Measurements from ENCODE around the gene TBATA. TPM values are rescaled to one million over a fixed set of nuclear protein-coding genes. Genes with fewer than 3 reads are reported as not detected.

TBATA gene
- total RNA-seq, 1 experiment from 2014 or later = not detected

DNA sequence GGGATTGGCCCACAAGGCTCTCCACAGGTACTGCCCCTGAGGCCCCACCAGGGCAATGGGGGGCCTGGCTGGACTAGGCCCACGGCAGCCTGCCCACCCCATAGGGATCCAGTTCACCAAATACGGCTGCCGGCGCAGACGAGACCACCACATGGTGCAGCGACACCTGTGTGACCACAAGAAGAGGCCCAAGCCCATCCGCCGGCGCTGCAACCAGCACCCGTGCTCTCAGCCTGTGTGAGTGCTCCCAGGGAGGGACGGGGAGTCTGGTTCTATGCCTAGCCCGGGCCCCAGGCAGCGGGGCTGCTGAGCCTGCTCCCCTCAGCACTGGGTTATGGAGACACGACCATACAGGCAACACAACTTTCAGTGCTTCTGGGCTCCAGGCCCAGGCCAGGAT lies 33.2 kb downstream of the TBATA start (continued):
- TF ChIP-seq FOXK1 (CRISPR knock-in tag; IDR thresholded peaks at IDR 0.05) = no peak
- no peak for TF ChIP-seq JAZF1 (CRISPR knock-in tag; IDR thresholded peaks at IDR 0.05)

GRCh38 chr10:70751356-70751755 lies 33.8 kb downstream of the TBATA start:
- ATAC-seq = no peak
- POLR2A ChIA-PET = no interaction called here
- no peaks in the 10 kb centered on the region for H3K9me3 Mint-ChIP-seq
- no peak overlapping the region for H3K27ac Mint-ChIP-seq
- H3K4me1 Mint-ChIP-seq = peaks cover 15% of the 10 kb centered on the region
- no peaks in the 10 kb centered on the region for H3K27me3 Mint-ChIP-seq (ENCODE audit: low read depth)
- CTCF ChIA-PET = no interaction called here
- TF ChIP-seq ZNF232 (CRISPR knock-in tag; IDR thresholded peaks at IDR 0.05) (no peak), RORB (CRISPR knock-in tag; IDR thresholded peaks at IDR 0.05) (no peak), SMAD3 (CRISPR knock-in tag; IDR thresholded peaks at IDR 0.05; ENCODE audit: borderline replicate concordance) (no peak), ZNF219 (CRISPR knock-in tag; IDR thresholded peaks at IDR 0.05; ENCODE audit: borderline replicate concordance) (no peak)
- TF ChIP-seq, protein P1, sequence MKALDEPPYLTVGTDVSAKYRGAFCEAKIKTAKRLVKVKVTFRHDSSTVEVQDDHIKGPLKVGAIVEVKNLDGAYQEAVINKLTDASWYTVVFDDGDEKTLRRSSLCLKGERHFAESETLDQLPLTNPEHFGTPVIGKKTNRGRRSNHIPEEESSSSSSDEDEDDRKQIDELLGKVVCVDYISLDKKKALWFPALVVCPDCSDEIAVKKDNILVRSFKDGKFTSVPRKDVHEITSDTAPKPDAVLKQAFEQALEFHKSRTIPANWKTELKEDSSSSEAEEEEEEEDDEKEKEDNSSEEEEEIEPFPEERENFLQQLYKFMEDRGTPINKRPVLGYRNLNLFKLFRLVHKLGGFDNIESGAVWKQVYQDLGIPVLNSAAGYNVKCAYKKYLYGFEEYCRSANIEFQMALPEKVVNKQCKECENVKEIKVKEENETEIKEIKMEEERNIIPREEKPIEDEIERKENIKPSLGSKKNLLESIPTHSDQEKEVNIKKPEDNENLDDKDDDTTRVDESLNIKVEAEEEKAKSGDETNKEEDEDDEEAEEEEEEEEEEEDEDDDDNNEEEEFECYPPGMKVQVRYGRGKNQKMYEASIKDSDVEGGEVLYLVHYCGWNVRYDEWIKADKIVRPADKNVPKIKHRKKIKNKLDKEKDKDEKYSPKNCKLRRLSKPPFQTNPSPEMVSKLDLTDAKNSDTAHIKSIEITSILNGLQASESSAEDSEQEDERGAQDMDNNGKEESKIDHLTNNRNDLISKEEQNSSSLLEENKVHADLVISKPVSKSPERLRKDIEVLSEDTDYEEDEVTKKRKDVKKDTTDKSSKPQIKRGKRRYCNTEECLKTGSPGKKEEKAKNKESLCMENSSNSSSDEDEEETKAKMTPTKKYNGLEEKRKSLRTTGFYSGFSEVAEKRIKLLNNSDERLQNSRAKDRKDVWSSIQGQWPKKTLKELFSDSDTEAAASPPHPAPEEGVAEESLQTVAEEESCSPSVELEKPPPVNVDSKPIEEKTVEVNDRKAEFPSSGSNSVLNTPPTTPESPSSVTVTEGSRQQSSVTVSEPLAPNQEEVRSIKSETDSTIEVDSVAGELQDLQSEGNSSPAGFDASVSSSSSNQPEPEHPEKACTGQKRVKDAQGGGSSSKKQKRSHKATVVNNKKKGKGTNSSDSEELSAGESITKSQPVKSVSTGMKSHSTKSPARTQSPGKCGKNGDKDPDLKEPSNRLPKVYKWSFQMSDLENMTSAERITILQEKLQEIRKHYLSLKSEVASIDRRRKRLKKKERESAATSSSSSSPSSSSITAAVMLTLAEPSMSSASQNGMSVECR (CRISPR knock-in tag; IDR thresholded peaks at IDR 0.05; ENCODE audit: borderline replicate concordance) = no peak
- H3K36me3 Mint-ChIP-seq = no peaks in the 10 kb centered on the region
- no peak overlapping the region for H3K4me3 Mint-ChIP-seq
- DNase-seq (ENCODE audit: low spot score) = no peak

GRCh38 chr10:70750156-70750703 lies 34.9 kb downstream of the TBATA start:
- ATAC-seq = no peak
- POLR2A ChIA-PET = no interaction called here
- Mint-ChIP-seq H3K4me3 (no peak overlapping the region), H3K36me3 (no peaks in the 10 kb centered on the region), H3K9me3 (0 out of 2 replicates have a peak, but pooled peaks cover 3% of the 10 kb centered on the region), H3K27me3 (ENCODE audit: low read depth) (no peaks in the 10 kb centered on the region), H3K27ac (no peak overlapping the region), H3K4me1 (peaks cover 15% of the 10 kb centered on the region)
- DNase-seq (ENCODE audit: low spot score) = no peak
- CTCF ChIA-PET = no interaction called here
- TF ChIP-seq HMGXB4 (CRISPR knock-in tag; IDR thresholded peaks at IDR 0.05) = no peak
- no peak for TF ChIP-seq ZNF232 (CRISPR knock-in tag; IDR thresholded peaks at IDR 0.05)
- TF ChIP-seq, protein P2, sequence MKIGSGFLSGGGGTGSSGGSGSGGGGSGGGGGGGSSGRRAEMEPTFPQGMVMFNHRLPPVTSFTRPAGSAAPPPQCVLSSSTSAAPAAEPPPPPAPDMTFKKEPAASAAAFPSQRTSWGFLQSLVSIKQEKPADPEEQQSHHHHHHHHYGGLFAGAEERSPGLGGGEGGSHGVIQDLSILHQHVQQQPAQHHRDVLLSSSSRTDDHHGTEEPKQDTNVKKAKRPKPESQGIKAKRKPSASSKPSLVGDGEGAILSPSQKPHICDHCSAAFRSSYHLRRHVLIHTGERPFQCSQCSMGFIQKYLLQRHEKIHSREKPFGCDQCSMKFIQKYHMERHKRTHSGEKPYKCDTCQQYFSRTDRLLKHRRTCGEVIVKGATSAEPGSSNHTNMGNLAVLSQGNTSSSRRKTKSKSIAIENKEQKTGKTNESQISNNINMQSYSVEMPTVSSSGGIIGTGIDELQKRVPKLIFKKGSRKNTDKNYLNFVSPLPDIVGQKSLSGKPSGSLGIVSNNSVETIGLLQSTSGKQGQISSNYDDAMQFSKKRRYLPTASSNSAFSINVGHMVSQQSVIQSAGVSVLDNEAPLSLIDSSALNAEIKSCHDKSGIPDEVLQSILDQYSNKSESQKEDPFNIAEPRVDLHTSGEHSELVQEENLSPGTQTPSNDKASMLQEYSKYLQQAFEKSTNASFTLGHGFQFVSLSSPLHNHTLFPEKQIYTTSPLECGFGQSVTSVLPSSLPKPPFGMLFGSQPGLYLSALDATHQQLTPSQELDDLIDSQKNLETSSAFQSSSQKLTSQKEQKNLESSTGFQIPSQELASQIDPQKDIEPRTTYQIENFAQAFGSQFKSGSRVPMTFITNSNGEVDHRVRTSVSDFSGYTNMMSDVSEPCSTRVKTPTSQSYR (CRISPR knock-in tag; IDR thresholded peaks at IDR 0.05) = no peak
- TF ChIP-seq CDX4 (CRISPR knock-in tag; IDR thresholded peaks at IDR 0.05; ENCODE audit: borderline replicate concordance) = no peak
- no peak for TF ChIP-seq ZNF121 (CRISPR knock-in tag; IDR thresholded peaks at IDR 0.05)
- no peak for TF ChIP-seq NR3C1 (CRISPR knock-in tag; conservative IDR thresholded peaks at IDR 0.05; ENCODE audit: low read depth)
- no peak for TF ChIP-seq IRF1 (CRISPR knock-in tag; IDR thresholded peaks at IDR 0.05)
- TF ChIP-seq FOXP1 (CRISPR knock-in tag; IDR thresholded peaks at IDR 0.05; ENCODE audit: borderline replicate concordance) = no peak
- no peak for TF ChIP-seq ZNF317 (CRISPR knock-in tag; IDR thresholded peaks at IDR 0.05; ENCODE audit: borderline replicate concordance, low read depth)
- TF ChIP-seq PRRX2 (CRISPR knock-in tag; IDR thresholded peaks at IDR 0.05) = no peak
- TF ChIP-seq, protein P3, sequence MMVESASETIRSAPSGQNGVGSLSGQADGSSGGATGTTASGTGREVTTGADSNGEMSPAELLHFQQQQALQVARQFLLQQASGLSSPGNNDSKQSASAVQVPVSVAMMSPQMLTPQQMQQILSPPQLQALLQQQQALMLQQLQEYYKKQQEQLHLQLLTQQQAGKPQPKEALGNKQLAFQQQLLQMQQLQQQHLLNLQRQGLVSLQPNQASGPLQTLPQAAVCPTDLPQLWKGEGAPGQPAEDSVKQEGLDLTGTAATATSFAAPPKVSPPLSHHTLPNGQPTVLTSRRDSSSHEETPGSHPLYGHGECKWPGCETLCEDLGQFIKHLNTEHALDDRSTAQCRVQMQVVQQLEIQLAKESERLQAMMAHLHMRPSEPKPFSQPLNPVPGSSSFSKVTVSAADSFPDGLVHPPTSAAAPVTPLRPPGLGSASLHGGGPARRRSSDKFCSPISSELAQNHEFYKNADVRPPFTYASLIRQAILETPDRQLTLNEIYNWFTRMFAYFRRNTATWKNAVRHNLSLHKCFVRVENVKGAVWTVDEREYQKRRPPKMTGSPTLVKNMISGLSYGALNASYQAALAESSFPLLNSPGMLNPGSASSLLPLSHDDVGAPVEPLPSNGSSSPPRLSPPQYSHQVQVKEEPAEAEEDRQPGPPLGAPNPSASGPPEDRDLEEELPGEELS (CRISPR knock-in tag; IDR thresholded peaks at IDR 0.05) = no peak
- no peak for TF ChIP-seq CBFB (CRISPR knock-in tag; IDR thresholded peaks at IDR 0.05; ENCODE audit: low read depth)
- TF ChIP-seq SMAD4 (CRISPR knock-in tag; IDR thresholded peaks at IDR 0.05) = no peak
- TF ChIP-seq NR1H2 (CRISPR knock-in tag; IDR thresholded peaks at IDR 0.05) = no peak
